ENCODE results near the gene LSAMP.

LSAMP gene

GRCh38 chr3:116281313-116282143 is 163.8 kb downstream of the LSAMP start:
- DNase-seq = no peak

DNA sequence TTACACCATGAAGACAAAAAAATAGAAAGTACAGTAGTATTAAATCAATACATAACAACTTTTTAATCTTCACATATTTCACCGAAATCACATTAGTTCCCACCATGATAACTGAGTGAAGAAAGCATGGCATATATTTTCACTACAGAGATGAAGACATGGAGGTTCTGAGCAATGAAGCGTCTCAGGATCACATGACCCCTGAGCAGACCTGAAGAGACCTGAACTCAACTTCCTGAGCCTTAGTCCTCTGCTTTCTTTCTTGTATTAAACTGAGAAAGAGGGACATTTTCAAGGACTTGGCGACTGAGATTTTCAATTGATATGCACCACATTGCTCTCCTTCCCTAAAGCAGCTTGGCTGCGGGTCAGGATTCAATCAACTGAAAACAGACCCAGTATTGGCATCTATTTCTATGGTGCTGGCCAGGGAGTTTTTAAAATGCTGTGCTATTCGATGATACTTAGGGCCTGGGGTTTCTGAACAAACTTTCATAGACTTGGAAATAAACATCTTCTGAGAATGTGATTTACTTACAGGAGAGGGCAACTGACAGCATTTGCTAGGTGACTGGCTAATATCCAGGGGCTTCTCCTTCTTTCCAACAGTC is 165.1 kb downstream of the LSAMP start:
- DNase-seq = no peak

DNA sequence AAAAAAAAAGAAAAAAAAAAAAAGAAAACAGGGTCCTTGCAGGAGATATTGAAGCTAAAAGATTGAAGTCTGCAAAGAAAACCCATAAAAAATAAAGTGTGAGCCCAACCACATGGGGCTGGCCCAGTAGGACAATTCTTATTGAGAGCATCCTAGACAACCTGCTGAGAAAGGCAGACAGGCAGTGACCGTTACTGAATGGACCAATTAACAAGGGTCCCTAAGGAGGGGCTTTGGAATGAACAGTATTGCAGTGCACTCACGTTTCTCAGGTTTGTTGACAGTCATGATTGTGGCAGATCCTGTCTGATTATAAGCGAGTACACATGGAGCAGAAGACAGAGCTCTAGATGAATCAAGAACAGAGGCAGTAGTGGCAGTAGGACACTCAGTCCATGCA is 168.6 kb downstream of the LSAMP start:
- no peak for DNase-seq

DNA sequence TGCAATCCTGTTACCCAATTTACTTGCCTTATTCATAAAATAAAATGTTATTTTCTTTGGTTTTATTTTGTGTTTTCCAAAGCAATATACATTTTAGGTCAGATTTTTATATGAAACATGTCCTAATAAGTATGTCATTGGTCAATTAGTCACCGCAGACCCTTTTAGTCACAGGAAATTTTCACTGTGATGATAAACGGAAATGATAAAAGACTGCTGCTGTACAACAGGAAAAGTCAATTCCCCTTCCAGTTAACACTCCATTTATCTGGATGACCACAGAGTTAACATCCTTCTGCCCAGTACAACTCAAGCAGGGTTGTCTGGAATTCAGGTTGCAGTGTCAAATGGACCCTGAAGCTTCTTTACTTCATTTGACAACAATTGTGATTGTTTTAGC is 175.2 kb downstream of the LSAMP start:
- no peak for DNase-seq

DNA sequence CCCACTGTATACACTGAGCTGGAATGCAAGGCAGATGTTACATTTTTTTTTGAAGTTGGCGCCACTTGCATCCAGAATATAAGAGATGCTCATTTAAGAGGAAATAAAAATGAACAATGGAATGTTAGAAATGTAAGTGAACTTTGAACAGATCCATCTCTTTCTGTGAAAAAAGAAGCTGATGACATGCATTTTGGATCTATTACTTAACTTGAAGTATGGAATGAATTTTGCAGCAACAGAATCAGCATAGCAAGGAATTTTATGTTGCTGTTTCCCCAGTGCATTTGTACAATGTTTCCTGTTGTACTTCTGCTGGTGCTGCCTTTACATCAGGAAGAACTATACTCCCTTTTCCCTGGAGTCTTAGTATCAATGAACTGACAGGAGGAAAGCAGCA is 178.2 kb downstream of the LSAMP start:
- no peak for DNase-seq

DNA sequence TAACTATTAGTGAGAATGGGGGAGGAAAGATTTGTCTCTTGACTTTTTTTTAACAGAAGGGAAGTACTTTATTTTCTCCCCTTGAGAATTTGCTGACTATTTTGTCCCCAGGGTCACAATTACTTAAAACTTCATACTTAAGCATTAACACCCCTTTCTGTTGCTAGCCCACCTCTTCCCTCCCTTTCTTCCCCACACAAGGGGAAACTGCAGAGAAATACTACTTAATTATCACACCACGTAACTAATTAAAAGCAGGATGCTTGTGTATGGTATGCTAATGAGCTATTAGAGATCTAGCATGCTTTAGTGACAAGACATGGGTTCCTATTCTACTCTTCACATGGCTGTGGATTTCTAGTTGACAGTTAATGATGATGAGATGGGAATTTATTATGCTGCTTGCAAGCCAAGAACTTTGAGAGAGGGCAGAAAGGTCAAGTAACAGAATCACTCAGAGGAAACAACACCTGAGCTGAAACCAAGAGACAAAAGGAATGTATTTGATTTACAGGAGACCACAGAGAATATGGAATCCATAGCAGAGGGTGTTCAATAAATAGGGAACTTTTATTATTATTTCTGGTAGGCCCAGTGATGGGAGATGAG is 179.2 kb downstream of the LSAMP start:
- no peak for DNase-seq

- no peak for DNase-seq
These were observed 180.0 kb downstream of the LSAMP start for GRCh38 chr3:116265320-116265695.

DNA sequence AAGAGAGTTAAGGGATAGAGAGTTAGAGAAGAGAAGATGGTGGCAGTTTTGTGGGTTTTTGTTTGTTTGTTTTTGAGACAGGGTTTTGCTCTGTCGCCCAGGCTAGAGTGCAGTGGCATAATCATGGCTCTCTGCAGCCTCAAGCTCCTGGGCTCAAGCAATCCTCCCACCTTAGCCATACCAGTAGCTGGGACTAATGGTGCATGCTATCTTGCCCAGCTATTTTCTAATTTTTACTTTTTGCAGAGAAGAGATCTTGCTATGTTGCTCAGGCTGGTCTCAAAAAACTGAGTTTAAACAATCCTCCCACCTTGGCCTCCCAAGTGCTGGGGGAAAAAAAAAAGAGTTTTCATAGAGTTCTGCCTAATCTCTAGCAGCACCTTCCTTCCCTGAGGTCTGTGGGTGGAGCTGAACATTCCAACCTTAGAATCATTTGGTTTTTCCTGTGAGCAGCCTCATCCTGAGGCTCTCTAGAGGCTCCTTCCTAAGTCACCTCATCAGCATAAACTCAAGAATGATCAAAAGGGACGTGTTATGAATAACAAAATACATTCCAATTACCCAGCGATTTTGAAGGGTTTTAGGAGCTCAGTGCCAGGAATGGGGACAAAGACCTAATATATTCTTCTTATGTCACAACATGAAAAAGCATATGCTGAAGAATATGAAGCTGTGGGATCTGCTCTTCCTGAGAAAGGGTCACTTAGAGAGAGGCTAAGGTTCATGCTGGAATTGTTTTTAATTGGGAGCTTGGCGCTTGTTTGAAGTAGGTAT is 180.6 kb downstream of the LSAMP start:
- no peak for DNase-seq

- DNase-seq = no peak
These were observed 181.3 kb downstream of the LSAMP start for GRCh38 chr3:116263842-116264545.

GRCh38 chr3:116260491-116260890 is 184.8 kb downstream of the LSAMP start:
- no peak for DNase-seq

- no peak for DNase-seq
These were observed 185.3 kb downstream of the LSAMP start for GRCh38 chr3:116259984-116260383.

DNA sequence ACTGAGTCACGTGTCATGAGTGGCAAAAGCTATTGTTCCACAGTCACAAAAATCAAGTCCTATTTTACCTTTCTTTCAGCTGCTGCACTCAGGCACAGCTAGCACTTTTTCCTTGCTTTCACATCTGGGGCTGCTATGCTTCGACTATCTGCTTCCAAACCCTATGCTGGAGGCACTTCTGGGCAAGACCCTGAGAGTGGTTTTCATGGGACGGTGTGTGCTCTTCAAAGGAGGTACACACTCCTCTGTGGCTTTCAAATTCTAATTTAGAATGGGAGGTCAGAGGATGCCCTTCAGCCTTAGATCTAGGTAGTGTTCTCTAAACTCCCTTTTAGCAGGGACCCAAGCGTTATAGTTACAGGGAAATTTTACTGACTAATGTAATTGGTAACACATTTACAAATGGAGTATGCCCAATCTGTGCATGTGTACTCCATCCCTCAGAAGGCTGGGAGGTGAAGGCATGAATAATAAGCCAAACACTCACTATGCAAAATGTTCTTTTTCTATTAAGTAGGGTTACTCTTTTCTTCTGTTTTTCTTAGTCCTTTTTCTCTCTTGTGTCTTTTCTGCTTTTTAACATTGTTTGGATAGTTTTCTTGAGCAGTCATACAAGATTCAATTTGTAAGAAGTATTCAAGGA is 188.3 kb downstream of the LSAMP start:
- DNase-seq = no peak

DNA sequence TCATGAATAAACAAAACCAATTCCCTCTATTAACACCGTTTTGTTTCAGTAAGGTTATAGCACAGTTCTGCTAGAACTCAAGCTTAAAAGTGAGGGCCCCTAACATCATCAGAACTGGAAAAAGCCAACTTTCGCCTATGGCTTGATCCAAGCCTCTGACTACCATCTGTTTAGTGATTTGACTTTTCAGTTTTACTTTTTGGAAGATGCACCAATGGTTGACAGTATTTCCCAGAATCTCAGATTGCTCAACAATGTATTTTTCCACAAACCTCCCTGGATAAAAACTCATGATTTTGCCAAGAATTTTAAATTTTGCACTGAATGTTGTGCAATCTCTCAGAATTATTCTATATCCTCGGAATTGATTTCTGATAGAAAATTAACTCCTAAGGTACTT is 190.7 kb downstream of the LSAMP start:
- no peak for DNase-seq

- no peak for DNase-seq
These were observed 191.8 kb downstream of the LSAMP start for GRCh38 chr3:116253511-116253910.

DNA sequence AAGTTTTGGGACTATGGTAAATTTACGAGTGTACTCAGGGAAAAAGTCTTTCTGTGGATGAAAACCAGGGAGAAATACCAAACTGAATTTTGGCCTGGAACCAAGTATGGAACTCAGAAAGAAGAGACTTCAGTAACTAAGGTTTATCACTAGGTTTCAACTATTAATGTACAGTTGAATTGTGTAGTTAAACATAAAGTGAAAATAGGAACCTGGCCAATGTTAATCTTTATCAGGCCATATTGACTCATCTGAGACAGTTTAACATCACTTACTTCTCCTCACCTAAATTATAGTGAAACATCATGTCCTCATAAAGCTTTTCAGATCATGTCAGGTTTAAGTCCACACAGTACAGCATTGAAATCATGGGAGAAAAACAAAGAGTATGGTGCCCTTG is 197.7 kb downstream of the LSAMP start:
- no peak for DNase-seq

- no peak for DNase-seq
These were observed 198.8 kb downstream of the LSAMP start for GRCh38 chr3:116246406-116246980.

- DNase-seq = no peak
These were observed 202.5 kb downstream of the LSAMP start for GRCh38 chr3:116242825-116243224.

DNA sequence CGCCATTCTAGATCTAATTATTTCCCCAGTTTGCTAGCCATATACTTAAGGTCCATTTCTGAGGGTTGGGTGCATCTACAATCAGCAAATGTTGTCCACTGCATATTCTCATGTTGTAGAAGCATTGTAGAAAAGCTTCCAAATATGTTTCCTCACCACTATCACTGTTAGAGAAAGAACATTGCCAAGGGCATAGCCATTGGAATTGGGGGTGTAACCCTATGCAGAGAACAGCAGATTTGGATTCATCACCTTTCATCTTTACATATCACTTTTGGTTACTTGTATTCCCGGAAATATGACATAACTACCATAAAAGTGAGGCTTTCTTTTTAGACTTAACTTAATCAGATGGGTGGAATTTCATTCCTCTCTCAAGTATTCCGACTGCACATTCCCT is 203.6 kb downstream of the LSAMP start:
- DNase-seq = no peak

GRCh38 chr3:116240261-116240660 is 205.0 kb downstream of the LSAMP start:
- DNase-seq = no peak

DNA sequence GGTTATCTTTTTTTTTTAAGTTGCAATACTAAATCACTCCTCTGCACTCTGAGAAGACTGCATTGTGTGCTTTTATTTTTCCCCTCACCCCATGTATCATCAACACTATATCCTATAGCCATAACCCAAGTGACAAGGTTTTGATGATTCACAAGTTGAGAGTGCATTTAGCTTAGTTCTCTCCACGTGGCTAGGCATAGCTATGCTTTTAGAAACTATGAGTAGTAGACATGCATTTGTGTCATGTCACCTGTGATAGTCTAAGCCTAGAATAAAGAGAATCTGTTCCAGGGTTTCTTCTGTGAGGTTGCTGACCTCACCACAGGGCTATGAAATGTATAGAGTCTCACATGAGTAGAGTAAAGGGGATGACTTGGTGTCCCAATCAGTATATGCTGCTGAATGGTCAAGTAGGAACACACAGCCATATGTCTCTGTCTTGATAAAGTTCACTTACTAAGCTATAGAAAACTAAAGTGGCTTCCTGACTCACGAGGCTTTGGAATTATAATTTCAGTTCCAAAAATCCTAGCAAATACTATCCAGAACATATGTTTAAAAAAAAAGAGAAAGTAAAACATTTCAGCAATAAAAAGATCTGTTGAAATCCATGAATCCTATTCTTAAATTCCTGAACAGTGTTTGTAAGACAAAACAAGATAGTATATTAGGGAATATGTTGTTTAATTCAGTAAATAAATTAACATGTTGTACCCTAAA is 206.3 kb downstream of the LSAMP start:
- no peak for DNase-seq

GRCh38 chr3:116233711-116234357 is 211.5 kb downstream of the LSAMP start:
- DNase-seq = no peak

All from activated CD4-positive, alpha-beta T cell treated with anti-CD3 and anti-CD28 coated beads, Interleukin-2, Interleukin-6, amounts not matched to agents 100 ng/mL and 50 ng/mL, durations not matched to agents 16 hours and 8 hours (primary cell).